Loucy (cell line): ENCODE results near the gene CYP27A1.

ENCODE experiments used
- EZH2phosphoT487 ChIP-seq: fragments of 200-600 bp; IDR thresholded peaks from 2 replicates; pipeline ENCODE4 v1.6.1; 2018; ENCODE audit warnings: antibody characterized with exemption, mild to moderate bottlenecking, moderate library complexity, borderline replicate concordance
- TF ChIP-seq, protein P1 (sequence below): fragments of 200-600 bp; sonication (generic); conservative IDR thresholded peaks from 2 replicates; pipeline ENCODE4 v1.5.1; 2014; ENCODE audit warnings: mild to moderate bottlenecking, antibody characterized with exemption, low read length

DNA sequence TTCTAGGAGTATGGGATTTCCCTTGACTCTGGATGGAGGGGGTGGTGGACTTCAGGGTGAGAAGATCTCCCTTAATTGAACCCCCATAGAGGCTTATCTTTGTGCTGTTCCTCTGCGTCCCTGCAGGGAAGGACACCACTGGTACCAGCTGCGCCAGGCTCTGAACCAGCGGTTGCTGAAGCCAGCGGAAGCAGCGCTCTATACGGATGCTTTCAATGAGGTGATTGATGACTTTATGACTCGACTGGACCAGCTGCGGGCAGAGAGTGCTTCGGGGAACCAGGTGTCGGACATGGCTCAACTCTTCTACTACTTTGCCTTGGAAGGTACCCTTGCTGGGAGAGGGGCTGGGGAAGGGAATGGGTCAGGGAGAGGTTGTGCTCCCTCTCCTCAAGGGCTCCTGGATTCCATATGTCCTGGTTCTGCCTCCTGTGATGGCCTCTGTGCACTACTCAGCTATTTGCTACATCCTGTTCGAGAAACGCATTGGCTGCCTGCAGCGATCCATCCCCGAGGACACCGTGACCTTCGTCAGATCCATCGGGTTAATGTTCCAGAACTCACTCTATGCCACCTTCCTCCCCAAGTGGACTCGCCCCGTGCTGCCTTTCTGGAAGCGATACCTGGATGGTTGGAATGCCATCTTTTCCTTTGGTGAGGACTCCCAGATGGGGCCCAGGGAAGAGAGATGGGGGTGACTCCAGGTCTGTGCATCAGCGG lies 30.3 kb downstream of the CYP27A1 start:
- TF ChIP-seq, protein P1, sequence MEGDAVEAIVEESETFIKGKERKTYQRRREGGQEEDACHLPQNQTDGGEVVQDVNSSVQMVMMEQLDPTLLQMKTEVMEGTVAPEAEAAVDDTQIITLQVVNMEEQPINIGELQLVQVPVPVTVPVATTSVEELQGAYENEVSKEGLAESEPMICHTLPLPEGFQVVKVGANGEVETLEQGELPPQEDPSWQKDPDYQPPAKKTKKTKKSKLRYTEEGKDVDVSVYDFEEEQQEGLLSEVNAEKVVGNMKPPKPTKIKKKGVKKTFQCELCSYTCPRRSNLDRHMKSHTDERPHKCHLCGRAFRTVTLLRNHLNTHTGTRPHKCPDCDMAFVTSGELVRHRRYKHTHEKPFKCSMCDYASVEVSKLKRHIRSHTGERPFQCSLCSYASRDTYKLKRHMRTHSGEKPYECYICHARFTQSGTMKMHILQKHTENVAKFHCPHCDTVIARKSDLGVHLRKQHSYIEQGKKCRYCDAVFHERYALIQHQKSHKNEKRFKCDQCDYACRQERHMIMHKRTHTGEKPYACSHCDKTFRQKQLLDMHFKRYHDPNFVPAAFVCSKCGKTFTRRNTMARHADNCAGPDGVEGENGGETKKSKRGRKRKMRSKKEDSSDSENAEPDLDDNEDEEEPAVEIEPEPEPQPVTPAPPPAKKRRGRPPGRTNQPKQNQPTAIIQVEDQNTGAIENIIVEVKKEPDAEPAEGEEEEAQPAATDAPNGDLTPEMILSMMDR: no peak
- TF ChIP-seq EZH2phosphoT487: no peak
